HG03571 (cell line): ENCODE data around the gene RNASEH1.

ENCODE experiments used
- ATAC-seq: cut with Tn5 transposase; IDR thresholded peaks from one replicate; pipeline ENCODE4 v1.9.1; 2021; ENCODE audit not compliant: unreplicated experiment

The RNASEH1 gene

GRCh38 chr2:3563521-3563976 is 5.4 kb upstream of the RNASEH1 start:
- ATAC-seq = peak; percentile 43

DNA sequence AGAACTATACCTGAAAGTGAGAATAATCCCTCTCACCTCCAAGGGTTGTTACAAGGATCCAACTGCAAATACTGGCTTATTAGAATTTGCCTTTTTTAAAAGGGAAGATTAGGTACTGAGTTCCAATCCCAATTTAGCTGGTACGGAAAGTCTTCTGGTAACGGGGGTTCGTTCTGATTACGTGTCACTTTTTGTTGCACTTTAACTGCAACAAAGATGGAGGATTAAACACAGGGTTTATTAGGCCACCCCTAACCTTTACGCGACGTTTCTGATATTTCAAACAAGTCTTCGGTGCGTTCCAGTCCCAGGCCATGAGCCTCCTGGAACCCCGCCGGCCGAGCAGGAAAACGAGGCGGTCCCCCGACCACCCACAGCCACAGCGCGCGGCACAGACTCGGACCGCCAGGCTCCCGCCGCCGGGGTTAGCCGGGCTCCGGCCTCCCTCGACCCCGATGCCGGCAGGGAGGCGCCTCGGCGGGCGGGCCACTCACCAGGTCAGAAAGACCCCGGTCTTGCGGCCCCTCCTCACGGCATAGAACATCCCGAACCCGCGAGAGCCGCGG is 411 bp downstream of the RNASEH1 start:
- ATAC-seq = peak; percentile 21

GRCh38 chr2:3553946-3554345 is 4.2 kb downstream of the RNASEH1 start:
- no peak for ATAC-seq

DNA sequence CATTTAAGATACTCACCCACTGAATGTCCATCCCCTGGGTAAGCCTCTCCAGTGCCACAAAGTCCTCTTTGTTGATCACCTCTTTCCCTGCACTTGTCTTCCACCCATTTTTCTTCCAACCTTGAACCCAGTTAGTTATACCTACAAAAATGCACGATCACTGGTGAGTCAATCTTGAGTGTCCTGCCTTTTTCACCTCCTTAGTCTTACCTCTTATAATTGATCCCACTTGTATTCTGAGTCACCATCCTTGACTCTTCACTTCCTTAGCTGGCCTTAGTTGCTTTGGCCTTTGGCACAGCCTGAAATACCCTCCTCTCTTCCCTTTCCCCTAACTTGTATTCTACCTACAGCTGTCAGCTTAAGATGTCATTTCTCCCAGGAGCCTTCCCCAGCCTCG is 10.2 kb downstream of the RNASEH1 start:
- ATAC-seq = no peak

- ATAC-seq = no peak
Observed at GRCh38 chr2:3545788-3546478, 12.2 kb downstream of the RNASEH1 start.

GRCh38 chr2:3543023-3543683 is 15.0 kb downstream of the RNASEH1 start:
- no peak for ATAC-seq

- ATAC-seq = no peak
Observed at GRCh38 chr2:3542107-3542506, 16.0 kb downstream of the RNASEH1 start.

DNA sequence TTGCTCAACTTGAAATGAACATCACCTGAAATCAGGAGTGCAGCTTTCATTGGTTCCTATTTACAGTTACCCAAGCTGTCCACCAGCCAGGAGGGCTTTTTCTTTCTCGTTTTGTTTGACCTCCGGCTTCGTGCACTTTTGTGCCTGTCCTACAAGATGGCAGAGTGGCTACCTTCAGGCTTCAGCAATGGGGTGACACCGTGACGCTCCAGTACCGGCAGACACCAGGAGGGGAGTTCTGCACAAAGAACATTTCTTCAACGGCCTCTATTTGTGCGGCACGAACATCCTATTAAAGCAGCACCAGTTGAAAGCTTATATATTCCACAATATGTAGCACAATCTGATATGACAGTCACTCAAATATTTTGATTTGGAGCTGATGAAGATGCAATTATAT is 18.3 kb downstream of the RNASEH1 start:
- no peak for ATAC-seq

DNA sequence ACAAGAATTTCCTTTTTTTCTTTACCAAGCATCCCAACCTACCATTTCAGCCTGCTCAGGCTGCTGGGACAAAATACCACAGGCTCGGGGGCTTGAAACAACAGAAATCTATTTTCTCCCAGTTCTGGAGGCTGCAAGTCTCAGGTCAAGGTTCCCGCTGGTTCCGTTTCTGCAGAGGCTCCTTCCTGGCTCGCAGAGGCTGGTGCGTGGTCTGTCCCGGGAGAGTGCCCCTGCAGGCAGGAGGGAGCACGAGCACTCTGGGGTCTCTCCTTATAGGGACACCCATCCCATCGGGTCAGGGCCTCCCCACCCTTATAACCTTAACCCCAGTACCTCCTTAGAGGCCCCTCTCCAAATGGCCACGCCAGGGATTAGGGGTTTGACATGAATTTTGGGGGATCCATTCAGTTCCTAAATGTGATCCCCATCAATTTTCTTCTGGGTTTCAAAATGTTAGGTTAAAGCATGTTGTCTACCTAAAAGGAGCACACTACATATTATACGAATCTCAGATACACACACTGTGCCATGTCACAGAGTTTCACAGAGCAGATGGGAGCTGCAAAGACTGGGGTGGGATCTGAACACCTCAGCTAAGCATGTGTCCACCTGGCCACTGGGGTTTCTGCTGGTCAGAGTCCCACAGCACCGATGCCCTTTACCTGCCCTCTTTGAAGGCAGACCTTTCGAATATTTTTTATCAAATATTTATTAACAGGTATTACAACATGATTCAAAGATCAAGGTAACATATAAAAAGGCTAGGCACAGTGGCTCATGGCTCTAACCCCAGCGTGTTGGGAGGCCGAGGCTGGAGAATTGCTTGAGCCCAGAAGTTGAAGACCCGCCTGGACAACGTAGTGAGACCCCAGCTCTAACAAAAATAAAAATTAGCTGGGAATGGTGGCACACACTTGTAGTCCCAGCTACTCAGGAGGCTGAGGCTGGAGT is 21.2 kb downstream of the RNASEH1 start:
- no peak for ATAC-seq

GRCh38 chr2:3535794-3536681 is 22.1 kb downstream of the RNASEH1 start:
- ATAC-seq = no peak

DNA sequence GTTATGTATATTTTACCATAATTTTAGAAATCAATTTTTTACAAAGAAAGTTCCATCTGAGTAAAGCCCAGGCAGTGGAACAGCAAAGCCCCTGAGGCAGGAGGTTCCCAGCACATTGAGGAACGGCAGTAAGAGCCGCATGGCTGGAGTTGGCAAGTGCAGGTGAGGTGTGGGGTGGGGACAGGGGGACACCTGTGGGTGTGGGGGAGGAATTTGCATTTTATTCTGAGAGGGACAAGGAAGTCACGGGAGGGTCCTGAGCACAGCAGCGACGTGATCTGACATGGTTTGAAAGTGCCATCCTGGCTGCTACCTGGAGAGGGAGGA is 22.7 kb downstream of the RNASEH1 start:
- no peak for ATAC-seq

DNA sequence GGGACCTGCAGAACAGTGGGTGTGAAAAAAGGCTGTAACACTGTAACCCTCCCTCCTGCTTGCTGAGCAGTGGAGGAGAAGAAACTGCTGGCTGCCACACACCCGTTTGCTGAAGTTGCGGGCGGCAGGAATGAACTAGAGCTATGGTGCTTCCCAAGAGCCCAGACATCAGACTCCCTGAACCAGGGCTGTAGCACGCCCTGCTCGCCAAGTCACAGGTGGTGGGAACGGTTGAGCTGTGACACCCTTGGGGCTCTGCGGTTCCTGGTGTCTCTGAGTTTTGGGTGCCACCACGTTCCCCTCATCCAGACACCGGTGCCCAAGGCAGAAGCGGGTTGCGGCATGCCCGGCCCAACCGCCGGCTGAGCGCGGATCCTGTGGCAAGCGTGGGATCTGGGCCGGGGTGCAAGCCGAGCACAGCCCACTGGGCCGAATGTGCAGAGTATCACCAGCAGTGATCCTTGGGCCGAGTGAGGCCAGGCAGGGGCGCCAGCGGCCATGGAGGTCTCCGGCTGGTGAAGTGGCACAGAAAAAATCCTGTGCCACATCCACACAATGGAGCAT is 23.8 kb downstream of the RNASEH1 start:
- no peak for ATAC-seq

- no peak for ATAC-seq
Observed at GRCh38 chr2:3533836-3534235, 24.3 kb downstream of the RNASEH1 start.

- ATAC-seq = no peak
Observed at GRCh38 chr2:3532941-3533340, 25.2 kb downstream of the RNASEH1 start.

GRCh38 chr2:3529316-3530025 is 28.7 kb downstream of the RNASEH1 start:
- ATAC-seq = no peak

- ATAC-seq = no peak
Observed at GRCh38 chr2:3527886-3528785, 30.0 kb downstream of the RNASEH1 start.

DNA sequence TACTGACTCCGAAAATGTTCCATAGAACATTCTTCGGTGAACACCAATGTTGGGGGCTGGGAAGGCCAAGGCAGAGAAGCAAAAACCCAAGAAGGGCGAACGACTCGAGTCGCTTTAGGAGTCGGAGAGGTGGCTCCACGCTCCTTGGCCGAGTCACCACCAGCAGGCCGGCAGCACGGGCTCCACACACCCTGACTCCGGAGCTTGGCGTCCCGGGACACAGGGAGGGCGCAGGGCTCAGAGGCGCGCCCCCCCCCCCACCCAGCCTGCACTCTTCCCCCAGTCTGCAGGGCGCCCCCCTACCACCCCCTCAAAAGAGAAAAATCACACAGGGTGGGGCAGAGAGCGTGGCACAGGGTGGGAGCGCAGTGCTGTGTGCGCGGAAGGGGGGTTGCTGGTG is 31.3 kb downstream of the RNASEH1 start:
- ATAC-seq = no peak

DNA sequence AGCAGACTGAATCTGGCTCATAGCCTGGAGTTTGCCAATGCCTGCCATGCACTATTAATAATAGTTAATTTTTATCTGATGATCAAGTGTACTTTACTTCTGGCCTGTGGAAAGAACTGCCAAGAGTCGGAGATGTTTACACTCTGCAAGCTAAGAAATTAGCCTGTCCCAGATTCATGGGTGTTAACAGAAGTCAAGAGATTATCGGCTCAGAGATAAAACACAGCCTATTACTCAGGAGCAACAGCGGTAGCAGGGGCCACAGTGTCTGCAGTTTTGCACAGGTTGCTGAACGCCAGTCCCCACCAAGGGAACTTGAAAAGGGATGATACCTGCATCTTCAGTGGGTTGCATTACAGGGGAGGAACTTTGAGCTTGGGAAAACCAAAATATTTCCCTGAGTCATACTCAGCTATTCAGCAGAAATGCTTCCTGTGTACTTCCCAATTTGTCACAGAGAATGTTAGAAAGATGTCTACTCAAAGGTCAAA is 34.5 kb downstream of the RNASEH1 start:
- no peak for ATAC-seq
